ENCODE measurements around the gene HLA-DQA1. TPM values are rescaled to one million over a fixed set of nuclear protein-coding genes. Genes with fewer than 3 reads are reported as not detected.
"Not testable (repeated sequence)": the region's sequence is repeated elsewhere in the genome, so short reads cannot be mapped to it uniquely, and the experiment has no call there.

The HLA-DQA1 gene
- total RNA-seq, 4 donors from 2014 or later = 0.30 to 17.2 (median 9.2) TPM

DNA sequence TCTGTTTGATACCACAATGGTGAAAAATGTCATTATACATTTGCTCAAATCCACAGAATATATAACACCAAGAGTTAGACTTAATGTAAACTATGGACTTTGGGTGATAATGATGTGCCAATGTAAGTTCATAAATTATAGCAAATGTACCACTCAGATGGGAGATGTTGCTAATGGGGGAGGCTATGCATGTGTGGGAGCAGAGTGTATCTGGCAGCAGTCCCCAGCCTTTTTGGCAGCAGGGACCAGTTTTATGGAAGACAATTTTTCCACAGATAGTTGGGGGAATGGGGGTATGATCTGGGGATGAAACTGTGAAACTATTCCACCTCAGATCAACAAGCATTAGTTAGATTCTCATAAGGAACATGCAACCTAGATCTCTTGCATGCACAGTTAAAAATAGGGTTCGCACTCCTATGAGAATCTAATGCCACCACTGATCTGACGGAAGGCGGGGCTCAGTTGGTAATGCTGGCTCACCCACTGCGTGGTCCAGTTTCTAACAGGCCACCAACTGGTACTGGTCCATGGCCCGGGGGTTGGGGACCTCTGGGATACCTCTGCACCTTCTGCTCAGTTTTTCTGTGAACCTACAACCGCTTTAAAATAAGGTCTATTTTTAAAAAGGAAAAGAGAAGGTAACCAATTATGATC, 8.0 kb downstream of the HLA-DQA1 start:
- Histone ChIP-seq H3K27me3 (no peaks in the 10 kb centered on the region), H3K36me3 (no peaks in the 10 kb centered on the region), H3K27ac (no peak overlapping the region), H3K9me3 (no peaks in the 10 kb centered on the region), H3K4me1 (no peaks in the 10 kb centered on the region), H3K4me3 (no peak overlapping the region)
- TF ChIP-seq EP300 (IDR thresholded peaks at IDR 0.05) (no peak), POLR2A (IDR thresholded peaks at IDR 0.05) (no peak)
- WGBS, 2 donors = 37 to 50% methylated on average over 5 of the region's 6 CpGs
- DNase-seq (ENCODE audit: low spot score in 2 of 2) = no peak

DNA sequence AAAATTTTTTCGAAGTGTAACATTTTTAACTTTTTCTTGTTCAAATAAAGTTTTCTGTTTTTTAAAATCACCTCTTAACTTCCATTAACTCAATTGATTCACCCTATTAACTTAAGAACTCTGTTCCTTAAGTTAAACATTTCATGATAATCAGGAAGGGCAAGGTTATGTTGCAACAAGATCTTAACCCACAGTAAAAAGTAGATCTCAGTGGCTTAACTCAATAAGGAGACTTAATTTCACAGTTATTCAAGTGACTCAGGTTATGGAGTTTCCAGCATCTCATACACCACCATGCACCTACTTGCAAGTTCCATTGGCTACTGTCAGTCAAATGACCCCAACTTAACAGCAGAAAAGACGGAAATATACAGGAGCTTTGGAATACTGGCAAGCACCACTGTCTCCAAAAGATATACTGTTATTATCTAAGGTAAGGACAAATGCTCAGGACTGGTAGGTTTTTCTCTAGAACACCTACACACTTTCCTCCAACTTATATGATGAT, 18.1 kb downstream of the HLA-DQA1 start:
- no peak overlapping the region for H3K4me3 ChIP-seq
- TF ChIP-seq EP300 (IDR thresholded peaks at IDR 0.05) (no peak), POLR2A (IDR thresholded peaks at IDR 0.05) (no peak)
- TF ChIP-seq, protein P1, sequence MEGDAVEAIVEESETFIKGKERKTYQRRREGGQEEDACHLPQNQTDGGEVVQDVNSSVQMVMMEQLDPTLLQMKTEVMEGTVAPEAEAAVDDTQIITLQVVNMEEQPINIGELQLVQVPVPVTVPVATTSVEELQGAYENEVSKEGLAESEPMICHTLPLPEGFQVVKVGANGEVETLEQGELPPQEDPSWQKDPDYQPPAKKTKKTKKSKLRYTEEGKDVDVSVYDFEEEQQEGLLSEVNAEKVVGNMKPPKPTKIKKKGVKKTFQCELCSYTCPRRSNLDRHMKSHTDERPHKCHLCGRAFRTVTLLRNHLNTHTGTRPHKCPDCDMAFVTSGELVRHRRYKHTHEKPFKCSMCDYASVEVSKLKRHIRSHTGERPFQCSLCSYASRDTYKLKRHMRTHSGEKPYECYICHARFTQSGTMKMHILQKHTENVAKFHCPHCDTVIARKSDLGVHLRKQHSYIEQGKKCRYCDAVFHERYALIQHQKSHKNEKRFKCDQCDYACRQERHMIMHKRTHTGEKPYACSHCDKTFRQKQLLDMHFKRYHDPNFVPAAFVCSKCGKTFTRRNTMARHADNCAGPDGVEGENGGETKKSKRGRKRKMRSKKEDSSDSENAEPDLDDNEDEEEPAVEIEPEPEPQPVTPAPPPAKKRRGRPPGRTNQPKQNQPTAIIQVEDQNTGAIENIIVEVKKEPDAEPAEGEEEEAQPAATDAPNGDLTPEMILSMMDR (IDR thresholded peaks at IDR 0.05) = no peak
- DNase-seq (ENCODE audit: low spot score in 2 of 2) = no peak
- no peaks in the 10 kb centered on the region for H3K27me3 ChIP-seq
- no peak overlapping the region for H3K27ac ChIP-seq
- no peaks in the 10 kb centered on the region for H3K36me3 ChIP-seq
- H3K4me1 ChIP-seq = no peaks in the 10 kb centered on the region
- H3K9me3 ChIP-seq = no peaks in the 10 kb centered on the region
- WGBS, 2 donors = 0 to 3% methylated on average over 2 of the region's 2 CpGs

DNA sequence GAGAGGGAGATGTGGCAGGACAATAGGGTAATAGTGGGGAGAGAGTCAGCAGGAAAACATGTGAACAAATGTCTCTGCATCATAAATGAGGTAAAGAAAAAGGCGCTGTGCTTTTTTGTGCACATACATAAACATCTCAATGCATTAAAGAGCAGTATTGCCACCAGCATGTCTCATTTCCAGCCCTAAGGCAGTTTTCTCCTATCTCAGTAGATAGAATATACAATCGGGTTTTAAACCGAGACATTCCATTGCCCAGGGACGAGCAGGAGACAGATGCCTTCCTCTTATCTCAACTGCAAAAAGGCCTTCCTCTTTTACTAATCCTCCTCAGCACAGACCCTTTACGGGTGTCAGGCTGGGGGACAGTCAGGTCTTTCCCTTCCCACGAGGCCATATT, 20.1 kb downstream of the HLA-DQA1 start:
- H3K36me3 ChIP-seq; H3K4me1 ChIP-seq; H3K27ac ChIP-seq; H3K27me3 ChIP-seq; H3K9me3 ChIP-seq; DNase-seq (ENCODE audit: low spot score in 2 of 2); H3K4me3 ChIP-seq: not testable (repeated sequence)
- WGBS, 2 donors = no CpG with 5 or more reads among the region's 6 CpGs

DNA sequence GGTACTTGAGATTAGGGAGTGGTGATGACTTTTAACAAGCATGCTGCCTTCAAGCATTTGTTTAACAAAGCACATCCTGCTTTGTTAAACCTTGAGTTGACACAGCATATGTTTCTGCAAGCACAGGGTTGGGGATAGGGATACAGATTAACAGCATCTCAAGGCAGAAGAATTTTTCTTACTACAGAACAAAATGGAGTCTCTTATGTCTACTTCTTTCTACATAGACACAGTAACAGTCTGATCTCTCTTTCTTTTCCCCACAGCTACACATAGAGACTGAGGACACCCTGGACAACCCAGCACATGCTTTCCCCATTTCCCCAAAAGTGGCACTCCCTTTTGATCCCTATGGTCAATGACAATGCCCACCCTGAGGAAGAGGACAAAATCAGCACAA, 20.6 kb downstream of the HLA-DQA1 start:
- not testable (repeated sequence) for H3K27ac ChIP-seq; H3K4me1 ChIP-seq; H3K27me3 ChIP-seq; DNase-seq (ENCODE audit: low spot score in 2 of 2); H3K9me3 ChIP-seq; H3K4me3 ChIP-seq; H3K36me3 ChIP-seq

DNA sequence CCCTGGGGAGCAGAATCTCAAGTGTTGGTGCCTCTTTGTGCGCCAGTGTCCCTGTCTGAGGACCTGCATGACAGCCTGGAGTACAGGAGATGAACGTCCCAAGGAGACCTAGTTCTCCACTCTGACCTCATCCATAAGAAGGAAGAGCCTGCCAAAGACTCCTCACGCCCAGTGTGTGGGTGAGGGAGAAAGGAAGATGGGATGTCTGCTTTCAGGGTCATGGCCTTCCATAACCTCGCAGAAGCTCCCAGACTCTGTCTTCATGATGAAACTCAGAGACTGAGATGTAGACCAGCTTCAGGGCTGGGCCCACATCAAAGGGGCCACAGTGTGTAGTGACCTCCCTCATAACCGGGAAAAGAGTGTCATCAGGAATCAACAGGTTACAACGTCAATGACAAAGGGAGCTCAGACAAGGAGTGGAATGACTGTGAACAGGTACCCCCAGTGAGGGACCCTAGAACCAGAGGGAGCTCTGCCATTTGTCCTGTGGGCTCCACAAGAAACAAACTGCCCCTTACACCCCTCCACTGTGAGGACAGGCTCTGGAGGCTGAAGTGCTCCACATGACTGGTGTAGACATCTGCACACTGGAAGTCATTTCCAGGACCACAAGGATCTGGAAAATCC, 21.2 kb downstream of the HLA-DQA1 start:
- Histone ChIP-seq H3K27me3 (no peaks in the 10 kb centered on the region), H3K27ac (no peak overlapping the region), H3K4me1 (no peaks in the 10 kb centered on the region), H3K4me3 (no peak overlapping the region), H3K9me3 (no peaks in the 10 kb centered on the region), H3K36me3 (no peaks in the 10 kb centered on the region)
- 60 to 71% methylated on average over 6 of the region's 6 CpGs for WGBS, 2 donors
- TF ChIP-seq, protein P1 (IDR thresholded peaks at IDR 0.05) = no peak
- TF ChIP-seq EP300 (IDR thresholded peaks at IDR 0.05) (no peak), POLR2A (IDR thresholded peaks at IDR 0.05) (no peak)
- no peak for DNase-seq (ENCODE audit: low spot score in 2 of 2)

DNA sequence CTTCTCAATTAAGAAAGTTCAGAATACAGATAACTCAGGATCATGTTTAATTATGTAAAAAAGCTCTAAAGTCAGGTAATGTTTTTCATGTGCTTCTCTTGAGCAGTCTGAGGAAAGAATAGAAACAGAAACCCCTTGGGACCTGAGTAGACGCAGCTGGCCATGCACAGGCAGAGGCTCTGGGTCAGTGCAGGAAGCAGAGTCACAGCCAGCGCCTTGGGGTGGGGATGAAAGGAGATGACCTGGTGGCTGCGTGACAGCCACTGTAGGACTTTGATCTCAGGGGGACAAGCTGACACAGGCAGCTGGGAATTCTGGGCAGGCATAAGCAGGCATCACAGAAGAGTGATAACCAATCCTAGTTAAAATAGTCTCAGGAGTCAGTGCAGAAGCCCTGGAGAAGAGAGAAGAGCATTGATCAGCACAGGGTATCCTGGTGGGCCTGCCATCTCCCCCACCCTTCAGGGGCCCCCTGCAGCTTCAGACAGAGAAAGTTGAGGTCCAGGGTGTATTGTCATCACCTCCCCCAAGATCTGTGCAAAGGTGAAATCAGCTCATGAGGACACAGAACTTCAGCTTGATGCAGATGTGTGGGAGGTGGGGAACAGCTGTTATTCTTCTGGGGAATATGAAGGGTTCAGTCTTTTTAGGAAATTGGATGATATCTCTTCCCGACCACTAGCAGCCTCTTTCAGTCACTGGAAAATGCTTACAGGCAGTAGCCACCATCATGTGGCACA, 22.8 kb downstream of the HLA-DQA1 start:
- no peak overlapping the region for H3K27ac ChIP-seq
- TF ChIP-seq, protein P1 (IDR thresholded peaks at IDR 0.05) = no peak
- no peak for TF ChIP-seq EP300 (IDR thresholded peaks at IDR 0.05)
- no peak for TF ChIP-seq POLR2A (IDR thresholded peaks at IDR 0.05)
- H3K27me3 ChIP-seq = no peaks in the 10 kb centered on the region
- WGBS, 2 donors = 22 to 36% methylated on average over 3 of the region's 4 CpGs
- DNase-seq (ENCODE audit: low spot score in 2 of 2) = no peak
- no peaks in the 10 kb centered on the region for H3K9me3 ChIP-seq
- no peaks in the 10 kb centered on the region for H3K4me1 ChIP-seq
- no peak overlapping the region for H3K4me3 ChIP-seq
- H3K36me3 ChIP-seq = no peaks in the 10 kb centered on the region
